Measurements from ENCODE around the gene SERPINB2.

DNA sequence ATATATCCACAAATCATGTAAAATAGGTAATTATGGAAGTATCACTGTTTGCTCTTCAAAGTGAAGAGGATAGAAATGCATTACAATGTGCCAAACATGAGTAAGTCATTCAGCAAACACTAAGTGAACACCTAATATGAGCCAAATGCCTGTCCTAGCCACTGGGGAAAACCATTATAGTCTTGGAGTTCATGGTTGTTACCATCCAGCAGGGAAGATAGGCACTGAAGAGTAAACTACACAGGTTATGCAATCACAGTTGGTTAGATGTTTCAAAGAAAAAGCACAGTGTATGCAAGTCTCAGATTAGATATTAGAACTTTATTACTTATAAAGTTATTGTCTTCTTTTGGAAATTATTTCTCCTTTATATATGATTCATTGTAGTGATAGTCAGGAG is 3.9 kb upstream of the SERPINB2 start:
- TF ChIP-seq, protein P1, sequence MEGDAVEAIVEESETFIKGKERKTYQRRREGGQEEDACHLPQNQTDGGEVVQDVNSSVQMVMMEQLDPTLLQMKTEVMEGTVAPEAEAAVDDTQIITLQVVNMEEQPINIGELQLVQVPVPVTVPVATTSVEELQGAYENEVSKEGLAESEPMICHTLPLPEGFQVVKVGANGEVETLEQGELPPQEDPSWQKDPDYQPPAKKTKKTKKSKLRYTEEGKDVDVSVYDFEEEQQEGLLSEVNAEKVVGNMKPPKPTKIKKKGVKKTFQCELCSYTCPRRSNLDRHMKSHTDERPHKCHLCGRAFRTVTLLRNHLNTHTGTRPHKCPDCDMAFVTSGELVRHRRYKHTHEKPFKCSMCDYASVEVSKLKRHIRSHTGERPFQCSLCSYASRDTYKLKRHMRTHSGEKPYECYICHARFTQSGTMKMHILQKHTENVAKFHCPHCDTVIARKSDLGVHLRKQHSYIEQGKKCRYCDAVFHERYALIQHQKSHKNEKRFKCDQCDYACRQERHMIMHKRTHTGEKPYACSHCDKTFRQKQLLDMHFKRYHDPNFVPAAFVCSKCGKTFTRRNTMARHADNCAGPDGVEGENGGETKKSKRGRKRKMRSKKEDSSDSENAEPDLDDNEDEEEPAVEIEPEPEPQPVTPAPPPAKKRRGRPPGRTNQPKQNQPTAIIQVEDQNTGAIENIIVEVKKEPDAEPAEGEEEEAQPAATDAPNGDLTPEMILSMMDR (IDR thresholded peaks at IDR 0.05), result no peak
- TF ChIP-seq ZFX (IDR thresholded peaks at IDR 0.05; ENCODE audit: borderline replicate concordance), result no peak

All from 22Rv1 (cell line).